OCI-LY1 (cell line): Measurements from ENCODE around the gene ETF1.

Experiments used
- EZH2 ChIP-seq: fragments of 200-600 bp; sonication (generic), shearing (Covaris generic); IDR thresholded peaks from 2 replicates; pipeline ENCODE4 v1.8.0; 2017; ENCODE audit warnings: borderline replicate concordance, mixed run types, mild to moderate bottlenecking, antibody characterized with exemption, low read length, moderate library complexity, mixed read lengths
- TF ChIP-seq, protein P1 (sequence below): fragments of 200-600 bp; sonication (generic), shearing (Covaris generic); IDR thresholded peaks from 2 replicates; pipeline ENCODE4 v1.5.1; 2017; ENCODE audit warnings: mild to moderate bottlenecking, antibody characterized with exemption, low read length, moderate library complexity, mixed read lengths

DNA sequence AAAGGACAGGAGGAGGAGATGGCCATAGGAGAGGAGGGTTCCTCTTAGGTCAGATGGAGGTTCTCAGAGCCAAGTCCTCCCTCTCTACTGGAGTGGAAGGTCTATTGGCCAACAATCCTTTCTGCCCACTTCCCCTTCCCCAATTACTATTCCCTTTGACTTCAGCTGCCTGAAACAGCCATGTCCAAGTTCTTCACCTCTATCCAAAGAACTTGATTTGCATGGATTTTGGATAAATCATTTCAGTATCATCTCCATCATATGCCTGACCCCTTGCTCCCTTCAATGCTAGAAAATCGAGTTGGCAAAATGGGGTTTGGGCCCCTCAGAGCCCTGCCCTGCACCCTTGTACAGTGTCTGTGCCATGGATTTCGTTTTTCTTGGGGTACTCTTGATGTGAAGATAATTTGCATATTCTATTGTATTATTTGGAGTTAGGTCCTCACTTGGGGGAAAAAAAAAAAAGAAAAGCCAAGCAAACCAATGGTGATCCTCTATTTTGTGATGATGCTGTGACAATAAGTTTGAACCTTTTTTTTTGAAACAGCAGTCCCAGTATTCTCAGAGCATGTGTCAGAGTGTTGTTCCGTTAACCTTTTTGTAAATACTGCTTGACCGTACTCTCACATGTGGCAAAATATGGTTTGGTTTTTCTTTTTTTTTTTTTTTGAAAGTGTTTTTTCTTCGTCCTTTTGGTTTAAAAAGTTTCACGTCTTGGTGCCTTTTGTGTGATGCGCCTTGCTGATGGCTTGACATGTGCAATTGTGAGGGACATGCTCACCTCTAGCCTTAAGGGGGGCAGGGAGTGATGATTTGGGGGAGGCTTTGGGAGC is 74.7 kb downstream of the ETF1 start:
- TF ChIP-seq, protein P1, sequence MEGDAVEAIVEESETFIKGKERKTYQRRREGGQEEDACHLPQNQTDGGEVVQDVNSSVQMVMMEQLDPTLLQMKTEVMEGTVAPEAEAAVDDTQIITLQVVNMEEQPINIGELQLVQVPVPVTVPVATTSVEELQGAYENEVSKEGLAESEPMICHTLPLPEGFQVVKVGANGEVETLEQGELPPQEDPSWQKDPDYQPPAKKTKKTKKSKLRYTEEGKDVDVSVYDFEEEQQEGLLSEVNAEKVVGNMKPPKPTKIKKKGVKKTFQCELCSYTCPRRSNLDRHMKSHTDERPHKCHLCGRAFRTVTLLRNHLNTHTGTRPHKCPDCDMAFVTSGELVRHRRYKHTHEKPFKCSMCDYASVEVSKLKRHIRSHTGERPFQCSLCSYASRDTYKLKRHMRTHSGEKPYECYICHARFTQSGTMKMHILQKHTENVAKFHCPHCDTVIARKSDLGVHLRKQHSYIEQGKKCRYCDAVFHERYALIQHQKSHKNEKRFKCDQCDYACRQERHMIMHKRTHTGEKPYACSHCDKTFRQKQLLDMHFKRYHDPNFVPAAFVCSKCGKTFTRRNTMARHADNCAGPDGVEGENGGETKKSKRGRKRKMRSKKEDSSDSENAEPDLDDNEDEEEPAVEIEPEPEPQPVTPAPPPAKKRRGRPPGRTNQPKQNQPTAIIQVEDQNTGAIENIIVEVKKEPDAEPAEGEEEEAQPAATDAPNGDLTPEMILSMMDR = no peak
- TF ChIP-seq EZH2 = no peak
